Vagina (tissue), 2 donors: Measurements from ENCODE around the gene SLC9A9.

ENCODE experiments used
- CTCF ChIP-seq, 3 experiments: fragments of 450-650 bp in 2 of 3; fragments of 200-600 bp in 1 of 3; sonication (generic) in 1 of 3; IDR thresholded peaks; one replicate each; pipeline ENCODE4 v1.5.1; 2017 to 2019; ENCODE audit warnings: antibody characterized with exemption in 3 of 3, mild to moderate bottlenecking in 2 of 3, moderate library complexity in 2 of 3
- POLR2A ChIP-seq, 2 donors: fragments of 450-650 bp; IDR thresholded peaks; one replicate each; pipeline ENCODE4 v1.6.1; 2017; ENCODE audit warnings: antibody characterized with exemption in 2 of 2, mild to moderate bottlenecking in 2 of 2, moderate library complexity in 2 of 2
- POLR2AphosphoS5 ChIP-seq, 2 donors: sonication (generic); formaldehyde crosslinking; IDR thresholded peaks; one replicate each; pipeline ENCODE4 v1.9.0; 2017; ENCODE audit warnings: antibody characterized with exemption in 2 of 2, mild to moderate bottlenecking in 2 of 2, low read depth in 1 of 2; ENCODE audit not compliant: insufficient read depth in 1 of 2

DNA sequence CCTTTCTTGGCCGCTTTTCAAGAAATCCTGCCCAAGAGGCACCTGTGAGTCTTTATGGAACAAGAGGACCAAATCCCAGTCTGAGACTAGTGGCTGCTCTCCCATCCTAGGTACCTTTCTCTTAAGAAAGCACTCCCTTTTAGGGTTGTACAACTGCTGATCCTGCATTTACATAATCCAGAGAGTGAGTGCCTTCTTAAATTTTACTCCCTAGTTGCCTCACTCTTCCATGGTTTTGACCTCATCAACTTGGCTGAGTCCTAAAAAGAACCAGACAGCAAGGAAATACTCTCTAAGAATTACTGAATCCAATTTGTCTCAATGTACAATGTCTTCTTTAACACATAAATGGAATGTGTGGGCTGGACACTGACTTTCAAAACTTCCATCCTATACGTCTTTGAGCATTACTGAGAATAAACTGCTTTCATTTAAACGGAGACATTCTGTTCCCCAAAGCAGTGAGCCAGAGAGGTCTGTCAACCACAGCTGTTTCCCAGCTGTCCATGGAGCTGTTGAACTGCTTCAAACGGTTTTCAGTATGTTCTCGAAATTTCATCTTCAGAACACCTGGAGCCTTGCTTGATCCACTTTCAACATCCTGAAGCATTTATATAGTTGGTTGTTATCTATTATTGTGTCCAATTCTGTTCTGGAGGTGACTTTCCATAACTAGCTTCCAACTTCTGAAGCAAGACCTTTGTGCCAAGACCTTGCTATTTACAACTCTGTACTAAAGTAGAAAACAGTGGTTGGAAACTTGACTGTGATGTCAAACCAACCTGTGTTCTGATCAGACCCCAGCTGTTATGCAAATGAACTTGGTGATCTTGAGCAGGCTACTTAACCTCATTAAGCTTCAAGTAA, 179.1 kb downstream of the SLC9A9 start:
- no peak for TF ChIP-seq CTCF (IDR thresholded peaks at IDR 0.05)
- TF ChIP-seq POLR2A (IDR thresholded peaks at IDR 0.05), result no peak
- no peak for TF ChIP-seq POLR2AphosphoS5 (IDR thresholded peaks at IDR 0.05; ENCODE audit: insufficient read depth in 1 of 2, low read depth in 1 of 2)
